ENCODE results near the gene TBX20. TPM values are rescaled to one million over a fixed set of nuclear protein-coding genes. Genes with fewer than 3 reads are reported as not detected.
A peak's percentile ranks its signal among the peaks of the same experiment; 100 is the strongest.

TBX20 gene
- total RNA-seq, 1 experiment from 2014 or later = not detected

DNA sequence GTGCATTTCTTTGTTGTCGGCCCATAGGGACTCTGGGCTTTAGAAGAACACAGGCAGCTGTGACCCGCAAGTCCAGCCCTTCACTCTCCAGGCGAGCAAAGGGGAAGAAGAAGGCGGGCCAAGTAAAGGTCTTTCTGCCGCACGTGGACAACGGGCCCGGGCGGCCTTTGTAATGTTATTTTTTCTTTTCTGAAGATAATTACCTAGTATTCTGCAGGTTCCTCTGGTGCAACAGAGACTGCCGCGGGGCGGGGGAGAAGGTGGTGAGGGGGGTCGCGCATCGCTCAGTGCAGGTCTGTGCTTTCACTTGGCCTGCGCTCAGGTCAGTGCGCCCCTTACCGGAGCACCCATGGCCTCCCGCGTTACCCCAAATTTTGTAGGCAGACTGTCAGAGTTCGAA, 7.1 kb upstream of the TBX20 start:
- Histone ChIP-seq H4K91ac (ENCODE audit: insufficient read length, low read depth, low read length) (no peak overlapping the region), H2BK15ac (ENCODE audit: low read depth, low read length) (no peak overlapping the region), H3K79me1 (ENCODE audit: insufficient read depth, low read depth, low read length, poor library complexity, severe bottlenecking) (no peaks in the 10 kb centered on the region), H3K4me1 (ENCODE audit: insufficient read depth, low read length) (peaks cover 9% of the 10 kb centered on the region), H3K14ac (ENCODE audit: insufficient read depth, low read length) (no peak overlapping the region), H3K23me2 (ENCODE audit: insufficient read length, low read depth, low read length, poor library complexity, severe bottlenecking) (peaks cover 22% of the 10 kb centered on the region), H4K5ac (ENCODE audit: insufficient read length, low read depth, low read length) (no peak overlapping the region), H3K4me2 (ENCODE audit: insufficient read depth, insufficient read length, low read length) (peak overlapping the region; percentile 65), H3K23ac (ENCODE audit: insufficient read length, low read depth, low read length) (no peak overlapping the region), H2AFZ (ENCODE audit: low read length) (no peak overlapping the region), H3K56ac (ENCODE audit: insufficient read length, low read depth, low read length) (no peak overlapping the region), H2BK20ac (ENCODE audit: low read depth, low read length, poor library complexity, severe bottlenecking) (no peak overlapping the region), H3K9ac (ENCODE audit: extremely low read depth, insufficient read length, low read length) (no peak overlapping the region), H2BK12ac (ENCODE audit: insufficient read length, low read depth, low read length) (no peak overlapping the region), H2AK5ac (ENCODE audit: insufficient read length, low read length) (no peak overlapping the region), H3K18ac (ENCODE audit: insufficient read length, low read depth, low read length) (no peak overlapping the region), H3K27ac (ENCODE audit: insufficient read length, low read depth, low read length) (no peak overlapping the region), H2BK5ac (ENCODE audit: insufficient read length, low read length) (no peak overlapping the region), H3K9me3 (ENCODE audit: control insufficient read depth, low read depth, low read length) (no peaks in the 10 kb centered on the region), H3T11ph (ENCODE audit: low read length) (no peak overlapping the region), H3K4ac (ENCODE audit: low read depth, low read length) (no peak overlapping the region), H2BK120ac (ENCODE audit: low read depth, low read length, poor library complexity, severe bottlenecking) (no peak overlapping the region), H3K27me3 (ENCODE audit: insufficient read depth, low read length) (peaks cover 70% of the 10 kb centered on the region), H3K79me2 (ENCODE audit: insufficient read depth, low read length) (no peaks in the 10 kb centered on the region), H4K8ac (replicated peaks; ENCODE audit: insufficient read length, low read depth, low read length) (no peak overlapping the region), H4K20me1 (ENCODE audit: control insufficient read depth, insufficient read depth, insufficient read length) (no peaks in the 10 kb centered on the region)
- peak overlapping the region; percentile 57 to 84 for H3K4me3 Mint-ChIP-seq
- H3K36me3 Mint-ChIP-seq (ENCODE audit: insufficient read depth in 1 of 3, low read depth in 3 of 3) = no peaks in the 10 kb centered on the region
- peaks cover 42 to 51% of the 10 kb centered on the region in 2 experiments for H3K4me1 Mint-ChIP-seq
- H3K9me3 Mint-ChIP-seq = no peaks in the 10 kb centered on the region; a peak in 1 of 5 replicates
- no CpG with 5 or more reads among the region's 21 CpGs for WGBS (ENCODE audit: extremely low coverage, insufficient read length, low lambda C conversion rate)
- TF ChIP-seq, protein P1, sequence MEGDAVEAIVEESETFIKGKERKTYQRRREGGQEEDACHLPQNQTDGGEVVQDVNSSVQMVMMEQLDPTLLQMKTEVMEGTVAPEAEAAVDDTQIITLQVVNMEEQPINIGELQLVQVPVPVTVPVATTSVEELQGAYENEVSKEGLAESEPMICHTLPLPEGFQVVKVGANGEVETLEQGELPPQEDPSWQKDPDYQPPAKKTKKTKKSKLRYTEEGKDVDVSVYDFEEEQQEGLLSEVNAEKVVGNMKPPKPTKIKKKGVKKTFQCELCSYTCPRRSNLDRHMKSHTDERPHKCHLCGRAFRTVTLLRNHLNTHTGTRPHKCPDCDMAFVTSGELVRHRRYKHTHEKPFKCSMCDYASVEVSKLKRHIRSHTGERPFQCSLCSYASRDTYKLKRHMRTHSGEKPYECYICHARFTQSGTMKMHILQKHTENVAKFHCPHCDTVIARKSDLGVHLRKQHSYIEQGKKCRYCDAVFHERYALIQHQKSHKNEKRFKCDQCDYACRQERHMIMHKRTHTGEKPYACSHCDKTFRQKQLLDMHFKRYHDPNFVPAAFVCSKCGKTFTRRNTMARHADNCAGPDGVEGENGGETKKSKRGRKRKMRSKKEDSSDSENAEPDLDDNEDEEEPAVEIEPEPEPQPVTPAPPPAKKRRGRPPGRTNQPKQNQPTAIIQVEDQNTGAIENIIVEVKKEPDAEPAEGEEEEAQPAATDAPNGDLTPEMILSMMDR (conservative IDR thresholded peaks at IDR 0.05) = no peak
- H3K27ac Mint-ChIP-seq = no peak overlapping the region
- H3K27me3 Mint-ChIP-seq (ENCODE audit: low read depth) = peaks cover 100% of the 10 kb centered on the region
- DNase-seq = peak; percentile 79
